Measurements from ENCODE around the gene FOLR3.

Gene FOLR3

GRCh38 chr11:72116019-72116755 is 19.3 kb upstream of the FOLR3 start:
- Histone ChIP-seq H3K36me3 (no peaks in the 10 kb centered on the region), H3K9me3 (no peaks in the 10 kb centered on the region), H3K4me1 (ENCODE audit: control insufficient read depth in 1 of 2, insufficient read depth in 1 of 2, low read depth in 1 of 2, low read length in 1 of 2) (peaks cover 84 to 91% of the 10 kb centered on the region in 2 experiments), H3K4me3 (ENCODE audit: low read depth in 1 of 2, low read length in 1 of 2) (no peak overlapping the region), H3K27ac (peak overlapping the region; percentile 98), H3K27me3 (no peaks in the 10 kb centered on the region)
- no peak for TF ChIP-seq CTCF (IDR thresholded peaks at IDR 0.05)

- Histone ChIP-seq H3K4me3 (ENCODE audit: low read depth in 1 of 2, low read length in 1 of 2) (peak overlapping the region; percentile 25 to 36), H3K27ac (peak overlapping the region; percentile 98), H3K27me3 (no peaks in the 10 kb centered on the region), H3K9me3 (no peaks in the 10 kb centered on the region), H3K4me1 (ENCODE audit: control insufficient read depth in 1 of 2, insufficient read depth in 1 of 2, low read depth in 1 of 2, low read length in 1 of 2) (peaks cover 78 to 81% of the 10 kb centered on the region in 2 experiments), H3K36me3 (no peaks in the 10 kb centered on the region)
- TF ChIP-seq CTCF (IDR thresholded peaks at IDR 0.05) = no peak
Measured at GRCh38 chr11:72119198-72119597, 16.3 kb upstream of the FOLR3 start.

DNA sequence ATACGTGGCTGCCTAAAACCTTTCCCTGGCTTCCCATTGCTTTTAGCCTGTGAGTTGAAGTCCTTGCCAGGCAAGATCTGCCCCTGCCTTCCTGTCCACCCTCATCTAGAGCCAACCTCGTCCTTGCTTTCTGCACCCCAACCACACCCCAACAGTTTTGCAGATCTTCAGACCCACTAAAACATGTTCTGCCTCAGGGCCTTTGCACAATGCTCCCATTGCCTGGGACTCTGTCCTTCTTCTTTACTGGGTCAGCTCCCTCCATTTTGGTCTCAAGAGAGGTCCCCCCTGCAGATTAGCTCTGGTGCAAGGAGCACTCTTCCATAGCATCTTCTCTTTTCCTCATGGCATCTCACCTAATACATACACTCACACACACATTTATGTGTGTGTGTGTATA is 14.6 kb upstream of the FOLR3 start:
- Histone ChIP-seq H3K27me3 (no peaks in the 10 kb centered on the region), H3K4me1 (ENCODE audit: control insufficient read depth in 1 of 2, insufficient read depth in 1 of 2, low read depth in 1 of 2, low read length in 1 of 2) (peaks cover 72 to 75% of the 10 kb centered on the region in 2 experiments), H3K36me3 (no peaks in the 10 kb centered on the region), H3K4me3 (ENCODE audit: low read depth in 1 of 2, low read length in 1 of 2) (no peak overlapping the region), H3K9me3 (no peaks in the 10 kb centered on the region), H3K27ac (peak overlapping the region; percentile 98)
- no peak for TF ChIP-seq CTCF (IDR thresholded peaks at IDR 0.05)

GRCh38 chr11:72122607-72123006 is 12.9 kb upstream of the FOLR3 start:
- no peaks in the 10 kb centered on the region for H3K9me3 ChIP-seq
- H3K27ac ChIP-seq = no peak overlapping the region
- TF ChIP-seq CTCF (IDR thresholded peaks at IDR 0.05) = no peak
- H3K27me3 ChIP-seq = no peaks in the 10 kb centered on the region
- H3K4me1 ChIP-seq (ENCODE audit: control insufficient read depth in 1 of 2, insufficient read depth in 1 of 2, low read depth in 1 of 2, low read length in 1 of 2) = peaks cover 55 to 59% of the 10 kb centered on the region in 2 experiments
- H3K36me3 ChIP-seq = no peaks in the 10 kb centered on the region
- H3K4me3 ChIP-seq (ENCODE audit: low read depth in 1 of 2, low read length in 1 of 2) = no peak overlapping the region

- peak overlapping the region; percentile 66 for H3K27ac ChIP-seq
- peaks cover 49 to 53% of the 10 kb centered on the region in 2 experiments for H3K4me1 ChIP-seq (ENCODE audit: control insufficient read depth in 1 of 2, insufficient read depth in 1 of 2, low read depth in 1 of 2, low read length in 1 of 2)
- no peaks in the 10 kb centered on the region for H3K36me3 ChIP-seq
- H3K27me3 ChIP-seq = no peaks in the 10 kb centered on the region
- H3K4me3 ChIP-seq (ENCODE audit: low read depth in 1 of 2, low read length in 1 of 2) = no peak overlapping the region
- H3K9me3 ChIP-seq = no peaks in the 10 kb centered on the region
- no peak for TF ChIP-seq CTCF (IDR thresholded peaks at IDR 0.05)
Measured at GRCh38 chr11:72123117-72123653, 12.3 kb upstream of the FOLR3 start.

Data from neutrophil (primary cell).